ENCODE measurements around the gene MFSD2B.

Gene MFSD2B

DNA sequence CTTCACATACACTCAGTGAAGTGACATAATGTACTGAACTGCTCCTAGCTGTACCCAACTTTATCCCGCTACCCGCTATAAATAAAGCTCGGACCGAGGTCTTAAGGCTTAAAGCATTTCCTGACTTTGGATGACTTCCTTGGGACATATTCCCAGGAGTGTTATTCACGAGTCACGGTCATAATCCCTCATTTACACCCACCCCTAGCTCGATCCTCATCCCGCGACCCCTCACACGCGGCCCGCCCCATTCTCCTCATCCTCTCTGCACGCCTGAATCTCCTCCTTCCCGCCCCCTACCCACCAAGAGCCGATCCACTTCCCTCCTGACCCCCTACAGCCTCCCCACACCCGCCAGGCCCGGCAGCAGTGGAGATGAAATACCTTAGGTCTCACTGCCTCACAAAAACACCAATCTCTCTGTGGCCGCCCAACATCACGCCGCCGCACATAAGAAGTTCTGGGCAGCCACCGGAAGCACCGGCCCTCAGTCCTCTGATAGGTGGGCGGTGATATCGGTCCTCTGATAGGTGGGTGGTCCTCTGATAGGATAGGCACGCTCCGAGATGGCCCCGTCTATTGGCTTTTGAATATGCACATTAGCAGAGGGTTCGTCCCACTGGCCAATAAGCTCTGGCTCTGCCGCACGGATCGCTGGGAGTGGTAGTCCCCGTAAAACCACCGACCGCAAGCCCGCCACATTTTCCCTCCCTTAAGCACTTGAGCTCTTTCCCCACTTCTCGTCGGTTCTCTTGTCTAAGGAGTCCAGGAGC is 37.2 kb downstream of the MFSD2B start, which contains the start of gene WDCP:
WDCP (minus strand) TSS at position 462 of the 773 bp plus-strand sequence. CDS start 7,897 bp downstream, outside the sequence.
- no peaks in the 10 kb centered on the region for H3K79me2 ChIP-seq (ENCODE audit: insufficient read depth, low read depth)
- peak within 1 kb of the TSS; percentile 84 for H2AFZ ChIP-seq (ENCODE audit: low read depth)
- no peaks in the 10 kb centered on the region for H3K27me3 ChIP-seq (ENCODE audit: insufficient read depth, low read depth)
- peak within 1 kb of the TSS; percentile 87 for H3K4me3 ChIP-seq (IDR thresholded peaks at IDR 0.05; ENCODE audit: insufficient read depth, low read depth, low read length)
- no peaks in the 10 kb centered on the region for H3K36me3 ChIP-seq (ENCODE audit: insufficient read depth)
- H3K9ac ChIP-seq: peak within 1 kb of the TSS; percentile 36; the same call in 1 of the 2 replicates
- H3K27ac ChIP-seq: no peak within 1 kb of the TSS
- H3K4me1 ChIP-seq (ENCODE audit: low read depth, poor library complexity, severe bottlenecking): peaks cover 14% of the 10 kb centered on the region
- H3K4me2 ChIP-seq: peak within 1 kb of the TSS; percentile 56
- TF ChIP-seq, protein P1, sequence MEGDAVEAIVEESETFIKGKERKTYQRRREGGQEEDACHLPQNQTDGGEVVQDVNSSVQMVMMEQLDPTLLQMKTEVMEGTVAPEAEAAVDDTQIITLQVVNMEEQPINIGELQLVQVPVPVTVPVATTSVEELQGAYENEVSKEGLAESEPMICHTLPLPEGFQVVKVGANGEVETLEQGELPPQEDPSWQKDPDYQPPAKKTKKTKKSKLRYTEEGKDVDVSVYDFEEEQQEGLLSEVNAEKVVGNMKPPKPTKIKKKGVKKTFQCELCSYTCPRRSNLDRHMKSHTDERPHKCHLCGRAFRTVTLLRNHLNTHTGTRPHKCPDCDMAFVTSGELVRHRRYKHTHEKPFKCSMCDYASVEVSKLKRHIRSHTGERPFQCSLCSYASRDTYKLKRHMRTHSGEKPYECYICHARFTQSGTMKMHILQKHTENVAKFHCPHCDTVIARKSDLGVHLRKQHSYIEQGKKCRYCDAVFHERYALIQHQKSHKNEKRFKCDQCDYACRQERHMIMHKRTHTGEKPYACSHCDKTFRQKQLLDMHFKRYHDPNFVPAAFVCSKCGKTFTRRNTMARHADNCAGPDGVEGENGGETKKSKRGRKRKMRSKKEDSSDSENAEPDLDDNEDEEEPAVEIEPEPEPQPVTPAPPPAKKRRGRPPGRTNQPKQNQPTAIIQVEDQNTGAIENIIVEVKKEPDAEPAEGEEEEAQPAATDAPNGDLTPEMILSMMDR (conservative IDR thresholded peaks at IDR 0.05; ENCODE audit: low read depth, low read length): no peak
- H4K20me1 ChIP-seq (ENCODE audit: insufficient read depth): no peaks in the 10 kb centered on the region

DNA sequence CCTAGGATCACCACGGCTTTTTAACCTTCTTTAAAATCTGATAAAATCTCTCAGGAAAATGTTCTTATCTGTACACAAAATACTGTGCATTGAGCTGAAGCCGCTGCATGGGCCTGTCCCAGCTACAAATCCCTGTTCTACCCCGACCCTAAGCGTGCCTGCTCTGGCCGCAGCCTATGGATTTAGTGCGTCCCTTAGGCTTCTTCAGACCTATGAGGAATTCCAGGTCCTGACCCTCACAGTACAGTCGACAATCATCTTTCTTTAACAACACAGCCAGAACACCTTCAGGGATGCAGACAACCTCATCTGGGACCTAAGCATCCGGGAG is 37.8 kb downstream of the MFSD2B start:
- H3K4me1 ChIP-seq (ENCODE audit: low read depth, poor library complexity, severe bottlenecking): peaks cover 14% of the 10 kb centered on the region
- TF ChIP-seq, protein P1 (conservative IDR thresholded peaks at IDR 0.05; ENCODE audit: low read depth, low read length): no peak
- H3K4me3 ChIP-seq (IDR thresholded peaks at IDR 0.05; ENCODE audit: insufficient read depth, low read depth, low read length): peak overlapping the region; percentile 10
- H2AFZ ChIP-seq (ENCODE audit: low read depth): peak overlapping the region; percentile 84
- no peak overlapping the region for H3K9ac ChIP-seq
- no peaks in the 10 kb centered on the region for H4K20me1 ChIP-seq (ENCODE audit: insufficient read depth)
- no peak overlapping the region for H3K27ac ChIP-seq
- H3K4me2 ChIP-seq: peak overlapping the region; percentile 44
- H3K79me2 ChIP-seq (ENCODE audit: insufficient read depth, low read depth): no peaks in the 10 kb centered on the region
- no peaks in the 10 kb centered on the region for H3K27me3 ChIP-seq (ENCODE audit: insufficient read depth, low read depth)
- no peaks in the 10 kb centered on the region for H3K36me3 ChIP-seq (ENCODE audit: insufficient read depth)

DNA sequence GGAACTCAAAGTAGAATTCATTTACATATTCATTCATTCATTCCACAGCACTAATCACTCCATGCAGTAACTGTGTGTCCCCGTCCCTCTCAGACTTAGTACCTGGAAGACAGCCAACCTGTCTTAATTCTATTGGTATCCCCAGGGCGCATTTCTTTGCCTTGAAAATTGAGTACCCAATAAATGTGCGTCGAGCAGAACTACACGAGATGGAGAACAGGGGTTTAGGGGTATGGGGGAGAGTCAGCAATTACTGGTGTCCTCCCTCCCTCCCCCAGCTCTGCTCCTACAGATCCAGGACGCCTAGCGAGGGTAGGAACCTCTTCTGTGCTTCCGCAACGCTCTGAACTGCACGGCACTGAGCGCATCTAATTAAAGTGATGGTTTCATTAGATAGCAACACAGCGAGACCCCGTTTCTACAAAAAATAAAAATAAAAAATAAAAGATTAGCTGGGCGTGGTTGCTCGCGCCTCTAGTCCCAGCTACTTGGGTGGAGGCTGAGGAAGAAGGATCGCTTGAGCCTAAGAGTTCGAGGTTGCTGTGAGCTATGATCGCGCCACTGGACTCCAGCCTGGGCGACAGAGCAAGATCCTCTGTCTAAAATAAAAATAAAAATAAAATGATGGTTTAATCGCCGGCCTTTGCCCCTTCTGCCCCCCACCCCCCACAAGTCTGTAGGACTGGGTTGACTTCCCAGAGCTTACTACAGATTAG is 39.0 kb downstream of the MFSD2B start:
- H3K36me3 ChIP-seq (ENCODE audit: insufficient read depth): no peaks in the 10 kb centered on the region
- no peak overlapping the region for H3K27ac ChIP-seq
- H3K4me3 ChIP-seq (IDR thresholded peaks at IDR 0.05; ENCODE audit: insufficient read depth, low read depth, low read length): no peak overlapping the region
- no peak overlapping the region for H3K4me2 ChIP-seq
- H3K4me1 ChIP-seq (ENCODE audit: low read depth, poor library complexity, severe bottlenecking): peaks cover 14% of the 10 kb centered on the region
- H3K27me3 ChIP-seq (ENCODE audit: insufficient read depth, low read depth): no peaks in the 10 kb centered on the region
- no peak overlapping the region for H2AFZ ChIP-seq (ENCODE audit: low read depth)
- H3K9ac ChIP-seq: no peak overlapping the region
- no peaks in the 10 kb centered on the region for H3K79me2 ChIP-seq (ENCODE audit: insufficient read depth, low read depth)
- TF ChIP-seq, protein P1 (conservative IDR thresholded peaks at IDR 0.05; ENCODE audit: low read depth, low read length): no peak
- no peaks in the 10 kb centered on the region for H4K20me1 ChIP-seq (ENCODE audit: insufficient read depth)

DNA sequence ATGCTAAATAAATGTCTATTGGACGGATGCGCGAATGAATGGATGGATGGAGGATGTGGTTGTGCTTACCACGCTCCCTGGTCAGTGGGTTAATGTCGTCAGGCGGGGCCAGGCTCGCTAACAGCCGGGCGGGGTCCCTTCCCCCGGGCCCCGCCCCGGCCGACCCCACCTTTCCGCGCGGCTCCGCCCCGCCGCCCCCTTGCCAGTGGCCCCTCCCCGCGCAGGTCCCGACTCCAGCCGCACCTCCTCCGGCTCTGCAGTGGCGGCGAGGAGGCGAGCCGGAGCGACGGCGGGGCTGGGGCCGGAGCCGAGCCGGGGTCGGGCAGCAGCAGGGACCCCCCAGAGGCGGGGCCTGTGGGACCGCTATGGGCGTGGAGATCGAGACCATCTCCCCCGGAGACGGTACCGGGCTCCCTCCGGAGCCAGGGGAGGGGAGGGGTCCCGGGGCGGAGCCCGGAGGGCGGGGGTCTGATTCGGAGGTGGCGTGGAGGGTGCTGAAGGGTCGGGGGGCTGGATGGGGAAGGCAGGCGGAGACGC is 39.7 kb downstream of the MFSD2B start, which contains the start of gene FKBP1B:
FKBP1B (plus strand) TSS at position 257 of the 537 bp plus-strand sequence; CDS start at position 366, 109 bp downstream.
- Histone ChIP-seq H3K9ac (no peak within 1 kb of the TSS), H3K36me3 (ENCODE audit: insufficient read depth) (no peaks in the 10 kb centered on the region), H3K4me1 (ENCODE audit: low read depth, poor library complexity, severe bottlenecking) (peaks cover 14% of the 10 kb centered on the region), H2AFZ (ENCODE audit: low read depth) (no peak within 1 kb of the TSS), H3K4me2 (no peak within 1 kb of the TSS), H3K4me3 (IDR thresholded peaks at IDR 0.05; ENCODE audit: insufficient read depth, low read depth, low read length) (no peak within 1 kb of the TSS), H3K79me2 (ENCODE audit: insufficient read depth, low read depth) (no peaks in the 10 kb centered on the region), H4K20me1 (ENCODE audit: insufficient read depth) (no peaks in the 10 kb centered on the region), H3K27me3 (ENCODE audit: insufficient read depth, low read depth) (no peaks in the 10 kb centered on the region), H3K27ac (no peak within 1 kb of the TSS)
- TF ChIP-seq, protein P1 (conservative IDR thresholded peaks at IDR 0.05; ENCODE audit: low read depth, low read length): no peak
